Measurements from ENCODE around the gene EML4.

- no peak for TF ChIP-seq TEAD4 (IDR thresholded peaks at IDR 0.05; ENCODE audit: borderline replicate concordance, insufficient read depth)
- no peak for TF ChIP-seq CTCF (IDR thresholded peaks at IDR 0.05)
- no peak for TF ChIP-seq EP300 (IDR thresholded peaks at IDR 0.05; ENCODE audit: borderline replicate concordance in 1 of 2, low read depth in 1 of 2, low read length in 1 of 2)
These were observed 72.4 kb downstream of the EML4 start for GRCh38 chr2:42241517-42241916.

Measured in SK-N-SH (cell line).